Body of pancreas (tissue), 4 donors: ENCODE data around the gene IPO4. TPM values are rescaled to one million over a fixed set of nuclear protein-coding genes. Genes with fewer than 3 reads are reported as not detected.

Experiments used
- ATAC-seq: fragments of 150-250 bp; one replicate; pipeline ENCODE4 v1.9.1; 2016
- DNase-seq, 4 donors: peaks; one replicate each; pipeline ENCODE4 v3.0.0-alpha.2; 2019
- H3K27ac ChIP-seq, 4 donors: fragments of 200-600 bp; sonication (generic); 1 replicate in 3 of 4; 2 replicates in 1 of 4; pipeline versions ENCODE4 v1.5.1 to v1.6.1; 2016 to 2019; ENCODE audit warnings: mild to moderate bottlenecking in 1 of 4, mixed read lengths in 1 of 4, moderate library complexity in 1 of 4
- H3K27me3 ChIP-seq, 2 donors: fragments of 200-600 bp; sonication (generic); one replicate each; pipeline ENCODE4 v1.6.0; 2016; ENCODE audit warnings: mild to moderate bottlenecking in 1 of 2
- H3K36me3 ChIP-seq, 2 donors: fragments of 200-600 bp; sonication (generic); replicated peaks in 1 of 2; 2 replicates each; pipeline ENCODE4 v1.5.1; 2016; ENCODE audit warnings: low read depth in 2 of 2; ENCODE audit not compliant: insufficient read depth in 1 of 2
- H3K4me1 ChIP-seq: fragments of 200-600 bp; sonication (generic); one replicate; pipeline ENCODE4 v1.6.0; 2016
- H3K4me3 ChIP-seq, 2 donors: fragments of 200-600 bp; sonication (generic); 1 replicate in 1 of 2; 2 replicates in 1 of 2; pipeline ENCODE4 v1.5.1; 2016 to 2019
- H3K9me3 ChIP-seq, 3 donors: fragments of 200-600 bp; sonication (generic); 1 replicate in 2 of 3; 2 replicates in 1 of 3; pipeline ENCODE4 v1.5.1; 2016
- POLR2A ChIP-seq, 3 donors: fragments of 450-650 bp; IDR thresholded peaks; one replicate each; pipeline ENCODE4 v1.6.1; 2016; ENCODE audit warnings: antibody characterized with exemption in 3 of 3, mild to moderate bottlenecking in 2 of 3
- WGBS, 2 donors: methylation state at CpG; one replicate each; pipeline ENCODE4 v1.1.5; 2017; 5-methylcytosine and 5-hydroxymethylcytosine counted together
- intact Hi-C: fragments of 100-400 bp; cut with DNase I; formaldehyde crosslinking; loops from one replicate; pipeline ENCODE4 v1.15.1; 2023
- total RNA-seq, 2 donors: library from RNA; depleted of rRNA; stranded (reverse); fragments of >200 nt; gene quantifications; one replicate each; pipeline ENCODE4 v1.1.0, GENCODE V29; 2016
- TF ChIP-seq, protein P1 (sequence below), 7 experiments: fragments of 450-650 bp in 4 of 7; fragments of 200-600 bp in 3 of 7; sonication (generic) in 3 of 7; IDR thresholded peaks; one replicate each; pipeline ENCODE4 v1.5.1; 2016 to 2019; ENCODE audit warnings: antibody characterized with exemption in 7 of 7

Gene IPO4
- total RNA-seq, 2 donors from 2014 or later: 30.4 to 73.5 TPM

DNA sequence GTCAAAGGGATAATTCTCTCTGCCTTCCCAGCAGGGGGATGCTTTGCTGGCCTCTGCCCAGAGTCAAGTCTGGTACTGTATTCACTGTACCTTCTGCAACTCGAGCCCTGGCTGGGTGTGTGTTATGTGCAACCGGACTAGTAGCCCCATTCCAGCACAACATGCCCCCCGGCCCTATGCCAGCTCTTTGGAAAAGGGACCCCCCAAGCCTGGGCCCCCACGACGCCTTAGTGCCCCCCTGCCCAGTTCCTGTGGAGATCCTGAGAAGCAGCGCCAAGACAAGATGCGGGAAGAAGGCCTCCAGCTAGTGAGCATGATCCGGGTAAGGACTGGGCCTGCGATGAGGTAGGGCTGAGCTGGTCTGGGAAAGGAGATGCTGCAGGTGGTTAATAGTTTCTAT lies 38.0 kb downstream of the IPO4 start:
- WGBS, 2 donors: 83 to 91% methylated on average over 8 to 9 of the region's 9 CpGs
- H3K36me3 ChIP-seq: peaks cover 0 to 22% of the 10 kb centered on the region in 2 donors
- intact Hi-C loops: no loop called here
- ATAC-seq (no peak), DNase-seq (no peak)
- no peaks in the 10 kb centered on the region for H3K9me3 ChIP-seq
- no peaks in the 10 kb centered on the region for H3K27me3 ChIP-seq
- H3K4me1 ChIP-seq: peaks cover 25% of the 10 kb centered on the region
- no peak for TF ChIP-seq POLR2A (IDR thresholded peaks at IDR 0.05)
- TF ChIP-seq, protein P1, sequence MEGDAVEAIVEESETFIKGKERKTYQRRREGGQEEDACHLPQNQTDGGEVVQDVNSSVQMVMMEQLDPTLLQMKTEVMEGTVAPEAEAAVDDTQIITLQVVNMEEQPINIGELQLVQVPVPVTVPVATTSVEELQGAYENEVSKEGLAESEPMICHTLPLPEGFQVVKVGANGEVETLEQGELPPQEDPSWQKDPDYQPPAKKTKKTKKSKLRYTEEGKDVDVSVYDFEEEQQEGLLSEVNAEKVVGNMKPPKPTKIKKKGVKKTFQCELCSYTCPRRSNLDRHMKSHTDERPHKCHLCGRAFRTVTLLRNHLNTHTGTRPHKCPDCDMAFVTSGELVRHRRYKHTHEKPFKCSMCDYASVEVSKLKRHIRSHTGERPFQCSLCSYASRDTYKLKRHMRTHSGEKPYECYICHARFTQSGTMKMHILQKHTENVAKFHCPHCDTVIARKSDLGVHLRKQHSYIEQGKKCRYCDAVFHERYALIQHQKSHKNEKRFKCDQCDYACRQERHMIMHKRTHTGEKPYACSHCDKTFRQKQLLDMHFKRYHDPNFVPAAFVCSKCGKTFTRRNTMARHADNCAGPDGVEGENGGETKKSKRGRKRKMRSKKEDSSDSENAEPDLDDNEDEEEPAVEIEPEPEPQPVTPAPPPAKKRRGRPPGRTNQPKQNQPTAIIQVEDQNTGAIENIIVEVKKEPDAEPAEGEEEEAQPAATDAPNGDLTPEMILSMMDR (IDR thresholded peaks at IDR 0.05): no peak
- no peak overlapping the region for H3K27ac ChIP-seq
- no peak overlapping the region for H3K4me3 ChIP-seq

DNA sequence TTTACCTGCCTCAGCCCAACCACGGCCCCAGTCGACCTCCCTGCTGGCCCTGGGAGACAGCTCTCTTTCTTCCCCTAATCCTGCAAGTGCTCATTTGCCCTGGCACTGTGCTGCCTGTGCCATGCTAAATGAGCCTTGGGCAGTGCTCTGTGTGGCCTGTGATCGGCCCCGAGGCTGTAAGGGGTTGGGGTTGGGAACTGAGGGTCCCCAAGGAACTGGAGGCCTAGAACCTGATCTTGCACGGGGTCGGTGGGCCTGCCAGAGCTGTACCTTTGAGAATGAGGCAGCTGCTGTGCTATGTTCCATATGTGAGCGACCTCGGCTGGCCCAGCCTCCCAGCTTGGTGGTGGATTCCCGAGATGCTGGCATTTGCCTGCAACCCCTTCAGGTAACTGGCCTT lies 38.6 kb downstream of the IPO4 start:
- 81 to 87% methylated on average over 8 to 9 of the region's 9 CpGs for WGBS, 2 donors
- DNase-seq: no peak
- Histone ChIP-seq H3K27ac (no peak overlapping the region), H3K36me3 (peaks cover 0 to 18% of the 10 kb centered on the region in 2 donors), H3K27me3 (no peaks in the 10 kb centered on the region), H3K4me3 (no peak overlapping the region), H3K9me3 (no peaks in the 10 kb centered on the region), H3K4me1 (peaks cover 30% of the 10 kb centered on the region)
- intact Hi-C loops: no loop called here
- ATAC-seq: no peak
- no peak for TF ChIP-seq POLR2A (IDR thresholded peaks at IDR 0.05)
- TF ChIP-seq, protein P1 (IDR thresholded peaks at IDR 0.05): no peak

- no peak for ATAC-seq
- 93 to 94% methylated on average over 3 of the region's 3 CpGs for WGBS, 2 donors
- H3K36me3 ChIP-seq: peaks cover 0 to 16% of the 10 kb centered on the region in 2 donors
Observed at GRCh38 chr14:24149302-24149969, 39.2 kb downstream of the IPO4 start.

DNA sequence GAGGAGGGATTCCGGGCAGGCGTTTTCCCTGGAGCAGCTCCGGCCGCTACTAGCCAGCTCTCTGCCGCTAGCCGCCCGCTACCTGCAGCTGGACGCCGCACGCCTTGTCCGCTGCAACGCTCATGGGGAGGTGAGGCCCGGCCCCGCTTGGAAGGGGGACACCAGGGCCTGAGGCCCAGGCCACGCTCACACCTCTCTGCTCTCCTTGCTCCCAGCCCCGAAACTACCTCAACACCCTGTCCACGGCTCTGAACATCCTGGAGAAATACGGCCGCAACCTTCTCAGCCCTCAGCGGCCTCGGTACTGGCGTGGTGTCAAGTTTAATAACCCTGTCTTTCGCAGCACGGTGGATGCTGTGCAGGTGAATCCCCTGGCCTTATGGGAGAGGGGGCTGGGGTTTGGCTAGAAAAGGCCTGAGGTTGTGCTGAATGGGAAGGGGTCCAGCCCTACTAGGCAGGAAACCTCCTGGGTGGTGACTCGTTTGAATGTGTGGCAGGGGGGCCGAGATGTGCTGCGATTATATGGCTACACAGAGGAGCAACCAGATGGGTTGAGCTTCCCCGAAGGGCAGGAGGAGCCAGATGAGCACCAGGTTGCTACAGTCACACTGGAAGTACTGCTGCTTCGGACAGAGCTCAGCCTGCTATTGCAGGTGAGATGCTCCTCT lies 40.7 kb downstream of the IPO4 start:
- peak overlapping the region; percentile 76 to 87 (median 80) for H3K27ac ChIP-seq
- H3K36me3 ChIP-seq: peaks cover 0 to 16% of the 10 kb centered on the region in 2 donors

More at GRCh38 chr14:24149302-24149969, 39.2 kb downstream of the IPO4 start:
- Histone ChIP-seq H3K9me3 (no peaks in the 10 kb centered on the region), H3K4me1 (peaks cover 36% of the 10 kb centered on the region), H3K27me3 (no peaks in the 10 kb centered on the region), H3K27ac (no peak overlapping the region), H3K4me3 (no peak overlapping the region)
- intact Hi-C loops: no loop called here
- no peak for DNase-seq
- no peak for TF ChIP-seq POLR2A (IDR thresholded peaks at IDR 0.05)
- TF ChIP-seq, protein P1 (IDR thresholded peaks at IDR 0.05): no peak

More for the DNA sequence above, 40.7 kb downstream of the IPO4 start:
- Histone ChIP-seq H3K4me3 (peak overlapping the region; percentile 87 to 96), H3K4me1 (peaks cover 36% of the 10 kb centered on the region), H3K9me3 (no peaks in the 10 kb centered on the region), H3K27me3 (no peaks in the 10 kb centered on the region)
- no peak for ATAC-seq
- TF ChIP-seq, protein P1 (IDR thresholded peaks at IDR 0.05): no peak
- no peak for TF ChIP-seq POLR2A (IDR thresholded peaks at IDR 0.05)
- no peak for DNase-seq
- intact Hi-C loops: no loop called here
- 4 to 9% methylated on average over 13 to 27 of the region's 29 CpGs for WGBS, 2 donors
